Memory B cell (primary cell): Measurements from ENCODE around the gene MAML3.

Experiments
- ATAC-seq: fragments of 150-1000 bp; cut with Tn5 transposase; 2 replicates; pipeline ENCODE4 v1.10.0; 2021; ENCODE audit warnings: low read depth, mild to moderate bottlenecking, moderate library complexity
- DNase-seq, 2 donors: peaks; one replicate each; pipeline ENCODE4 v3.0.0; 2022; ENCODE audit warnings: low spot score in 2 of 2
- H3K27ac Mint-ChIP-seq: one replicate; pipeline ENCODE4 v1.8.0; 2022; ENCODE audit warnings: mild to moderate bottlenecking, moderate library complexity, mixed read lengths
- H3K27me3 Mint-ChIP-seq: one replicate; pipeline ENCODE4 v1.8.0; 2022; ENCODE audit warnings: mixed read lengths
- H3K36me3 Mint-ChIP-seq: one replicate; pipeline ENCODE4 v1.8.0; 2022; ENCODE audit warnings: mild to moderate bottlenecking, mixed read lengths
- H3K4me1 Mint-ChIP-seq: one replicate; pipeline ENCODE4 v1.8.0; 2022; ENCODE audit warnings: mixed read lengths
- H3K4me3 Mint-ChIP-seq: one replicate; pipeline ENCODE4 v1.8.0; 2022; ENCODE audit warnings: mild to moderate bottlenecking, moderate library complexity, mixed read lengths
- H3K9me3 Mint-ChIP-seq: one replicate; pipeline ENCODE4 v1.8.0; 2022; ENCODE audit warnings: mixed read lengths

Gene MAML3

DNA sequence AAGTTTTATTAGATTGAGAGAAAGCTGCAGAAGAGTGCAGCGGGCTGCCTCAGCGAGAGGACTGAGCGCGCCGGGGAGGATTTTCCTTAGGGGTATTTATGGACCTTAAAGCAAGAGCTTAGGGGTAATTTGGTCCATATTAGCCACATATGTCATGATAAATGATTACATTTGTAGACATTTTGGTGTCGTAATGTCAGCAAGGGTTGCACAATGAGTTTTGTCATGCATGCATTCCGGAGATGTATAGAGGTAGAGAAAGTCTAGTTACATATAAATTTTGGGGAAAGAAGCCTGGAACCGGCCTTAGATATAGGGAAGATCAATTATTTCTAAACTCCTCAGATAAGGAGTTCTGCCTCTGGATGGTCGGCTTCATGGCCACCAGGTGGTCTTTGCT is 478.3 kb downstream of the MAML3 start:
- Mint-ChIP-seq H3K36me3 (no peaks in the 10 kb centered on the region), H3K4me1 (peaks cover 8% of the 10 kb centered on the region), H3K9me3 (peaks cover 1% of the 10 kb centered on the region), H3K27me3 (no peaks in the 10 kb centered on the region), H3K27ac (peak overlapping the region; percentile 7), H3K4me3 (no peak overlapping the region)
- DNase-seq = no peak
- ATAC-seq = no peak

DNA sequence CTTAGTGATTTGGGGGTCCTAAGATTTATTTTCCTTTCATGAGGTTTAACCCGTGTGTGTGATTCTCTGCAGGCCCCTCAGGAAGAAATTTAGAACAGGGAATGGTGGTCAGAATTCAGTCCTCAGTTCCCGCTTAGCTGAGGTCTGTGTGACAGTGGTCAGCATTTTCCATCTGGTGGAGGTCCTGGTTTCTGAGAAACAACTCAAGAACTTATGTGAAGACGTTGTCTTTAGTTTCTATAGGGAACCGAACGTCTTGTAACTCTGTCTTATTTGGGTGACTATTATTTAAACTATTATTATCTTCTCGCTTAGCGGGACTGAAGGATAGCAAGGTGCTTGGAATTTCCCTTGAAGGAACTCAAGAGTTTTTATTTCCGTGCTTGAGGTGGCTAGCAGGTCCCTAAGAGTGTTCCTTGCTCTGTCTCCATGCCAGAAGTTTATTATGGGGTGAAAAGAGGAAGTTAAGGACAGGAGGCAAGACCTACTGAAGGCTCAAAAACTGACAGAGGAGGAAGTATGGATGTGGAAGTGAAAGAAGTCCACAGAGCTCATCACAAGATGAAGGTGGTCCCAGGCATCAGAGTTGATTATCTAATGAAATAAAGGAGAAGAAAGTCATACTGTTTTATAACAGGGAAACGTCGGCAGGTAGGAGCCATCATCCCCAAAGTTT is 479.0 kb downstream of the MAML3 start:
- H3K9me3 Mint-ChIP-seq = peaks cover 1% of the 10 kb centered on the region
- peak overlapping the region; percentile 12 for H3K4me3 Mint-ChIP-seq
- no peaks in the 10 kb centered on the region for H3K27me3 Mint-ChIP-seq
- H3K36me3 Mint-ChIP-seq = no peaks in the 10 kb centered on the region
- H3K4me1 Mint-ChIP-seq = peaks cover 8% of the 10 kb centered on the region
- ATAC-seq = peak; percentile 99
- peak overlapping the region; percentile 7 for H3K27ac Mint-ChIP-seq
- peak in 1 of 2 donors; percentile 33 for DNase-seq

DNA sequence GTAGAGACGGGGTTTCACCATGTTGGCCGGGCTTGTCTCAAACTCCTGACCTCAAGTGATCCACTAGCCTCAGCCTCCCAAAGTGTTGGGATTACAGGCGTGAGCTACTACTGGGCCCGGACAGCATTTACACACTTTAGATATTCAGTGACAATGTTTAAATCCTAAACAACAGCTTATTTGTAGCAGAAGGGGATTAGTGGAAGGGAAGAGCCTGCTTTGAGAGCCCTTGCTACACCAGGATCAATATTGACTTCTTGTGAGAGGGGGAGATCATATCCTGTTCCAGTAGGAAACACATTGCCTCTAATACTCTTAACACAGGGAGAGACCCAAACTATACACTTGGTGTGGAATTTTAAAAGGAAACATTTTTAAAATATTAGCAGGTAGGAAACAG is 481.3 kb downstream of the MAML3 start:
- peaks cover 8% of the 10 kb centered on the region for H3K4me1 Mint-ChIP-seq
- ATAC-seq = no peak
- H3K27ac Mint-ChIP-seq = no peak overlapping the region
- H3K27me3 Mint-ChIP-seq = no peaks in the 10 kb centered on the region
- no peaks in the 10 kb centered on the region for H3K9me3 Mint-ChIP-seq
- H3K36me3 Mint-ChIP-seq = no peaks in the 10 kb centered on the region
- no peak for DNase-seq
- no peak overlapping the region for H3K4me3 Mint-ChIP-seq

DNA sequence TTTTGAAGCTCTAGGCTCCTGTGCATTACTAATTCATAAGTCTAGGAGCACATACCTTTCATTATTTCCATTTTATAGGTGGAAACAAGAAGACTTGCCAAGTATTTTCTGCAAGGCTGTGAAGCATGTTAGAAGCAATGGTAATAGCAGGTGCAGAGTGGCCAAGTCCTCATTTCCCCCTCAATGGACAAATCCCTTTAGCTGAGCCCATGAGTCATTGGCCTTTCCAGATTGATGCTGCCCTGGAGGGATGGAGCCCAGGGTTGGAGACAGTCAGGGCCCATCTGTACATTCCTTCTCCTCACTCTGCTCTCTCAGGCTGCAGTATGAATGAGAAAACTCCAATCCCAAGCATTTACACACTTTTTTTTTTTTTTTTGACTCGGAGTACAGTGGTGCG is 481.8 kb downstream of the MAML3 start:
- H3K4me3 Mint-ChIP-seq = no peak overlapping the region
- H3K36me3 Mint-ChIP-seq = no peaks in the 10 kb centered on the region
- no peaks in the 10 kb centered on the region for H3K27me3 Mint-ChIP-seq
- peaks cover 8% of the 10 kb centered on the region for H3K4me1 Mint-ChIP-seq
- ATAC-seq (no peak), DNase-seq (no peak)
- H3K9me3 Mint-ChIP-seq = no peaks in the 10 kb centered on the region
- no peak overlapping the region for H3K27ac Mint-ChIP-seq

DNA sequence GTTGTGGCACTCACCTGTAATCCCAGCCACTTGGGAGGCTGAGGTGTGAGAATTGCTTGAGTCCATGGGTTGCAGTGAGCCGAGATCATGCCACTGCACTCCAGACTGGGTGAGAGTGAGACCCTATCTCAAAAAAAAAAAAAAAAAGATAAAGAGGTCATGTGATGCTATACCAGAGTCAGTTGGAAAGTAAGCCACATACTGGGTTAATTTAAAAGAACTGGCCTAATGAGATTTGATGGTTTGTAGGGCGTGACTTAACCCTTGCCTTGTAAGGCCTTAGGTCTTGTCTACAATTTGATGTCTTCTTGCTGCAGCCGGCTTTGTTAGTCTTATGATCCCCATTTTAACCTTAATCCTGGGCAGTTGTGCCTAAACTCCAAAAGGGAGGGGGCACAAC is 483.2 kb downstream of the MAML3 start:
- no peaks in the 10 kb centered on the region for H3K9me3 Mint-ChIP-seq

DNA sequence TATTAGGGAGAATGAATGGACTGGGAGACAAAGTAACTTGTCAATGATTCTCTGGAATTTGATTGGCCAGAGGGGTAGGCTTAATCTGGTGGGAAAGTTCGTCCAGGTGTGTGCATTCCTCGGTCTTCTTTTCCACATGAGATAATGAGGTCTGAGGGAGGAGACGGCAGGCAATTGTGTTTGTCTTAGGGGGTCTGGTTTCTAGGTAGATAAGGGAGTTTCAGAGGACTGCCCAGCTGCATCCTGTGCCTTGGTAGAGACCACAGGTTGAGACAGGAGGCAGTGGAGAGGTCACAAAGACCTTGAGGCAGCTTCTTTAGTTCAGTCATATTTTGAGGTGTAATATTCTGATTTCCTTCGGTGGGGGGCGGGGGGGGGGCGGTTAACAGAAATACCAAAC is 484.1 kb downstream of the MAML3 start:
- peaks cover 3% of the 10 kb centered on the region for H3K27me3 Mint-ChIP-seq
- no peak overlapping the region for H3K27ac Mint-ChIP-seq
- DNase-seq (no peak), ATAC-seq (no peak)
- H3K4me1 Mint-ChIP-seq = peaks cover 12% of the 10 kb centered on the region
- no peak overlapping the region for H3K4me3 Mint-ChIP-seq
- H3K9me3 Mint-ChIP-seq = no peaks in the 10 kb centered on the region
- H3K36me3 Mint-ChIP-seq = no peaks in the 10 kb centered on the region

More for the DNA sequence above, 483.2 kb downstream of the MAML3 start:
- Mint-ChIP-seq H3K27me3 (peaks cover 3% of the 10 kb centered on the region), H3K4me1 (peaks cover 14% of the 10 kb centered on the region), H3K4me3 (no peak overlapping the region), H3K27ac (no peak overlapping the region), H3K36me3 (no peaks in the 10 kb centered on the region)
- no peak for ATAC-seq
- no peak for DNase-seq

DNA sequence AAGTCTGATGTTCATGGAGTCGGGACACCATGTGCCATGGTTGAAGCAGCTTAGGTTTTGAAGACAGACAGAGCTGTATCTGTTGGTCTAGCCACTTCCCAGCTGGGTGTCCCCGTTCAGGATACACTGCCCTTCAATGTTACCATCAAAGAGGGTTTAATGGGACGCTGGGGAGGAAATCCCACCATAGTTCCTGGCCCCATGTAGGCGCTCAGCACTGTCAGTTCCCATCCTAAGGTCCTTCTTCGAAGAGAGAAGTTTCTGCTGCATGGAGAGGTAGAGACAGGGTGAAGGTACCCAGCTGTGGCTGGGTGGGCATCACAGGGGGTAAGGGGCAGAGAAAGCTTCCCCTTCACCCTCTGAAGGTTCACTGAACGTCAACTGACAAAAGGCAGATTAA is 484.6 kb downstream of the MAML3 start:
- no peak for DNase-seq
- no peak for ATAC-seq
- peaks cover 10% of the 10 kb centered on the region for H3K4me1 Mint-ChIP-seq
- H3K36me3 Mint-ChIP-seq = no peaks in the 10 kb centered on the region
- H3K4me3 Mint-ChIP-seq = no peak overlapping the region
- no peaks in the 10 kb centered on the region for H3K9me3 Mint-ChIP-seq
- no peak overlapping the region for H3K27ac Mint-ChIP-seq
- peaks cover 3% of the 10 kb centered on the region for H3K27me3 Mint-ChIP-seq

DNA sequence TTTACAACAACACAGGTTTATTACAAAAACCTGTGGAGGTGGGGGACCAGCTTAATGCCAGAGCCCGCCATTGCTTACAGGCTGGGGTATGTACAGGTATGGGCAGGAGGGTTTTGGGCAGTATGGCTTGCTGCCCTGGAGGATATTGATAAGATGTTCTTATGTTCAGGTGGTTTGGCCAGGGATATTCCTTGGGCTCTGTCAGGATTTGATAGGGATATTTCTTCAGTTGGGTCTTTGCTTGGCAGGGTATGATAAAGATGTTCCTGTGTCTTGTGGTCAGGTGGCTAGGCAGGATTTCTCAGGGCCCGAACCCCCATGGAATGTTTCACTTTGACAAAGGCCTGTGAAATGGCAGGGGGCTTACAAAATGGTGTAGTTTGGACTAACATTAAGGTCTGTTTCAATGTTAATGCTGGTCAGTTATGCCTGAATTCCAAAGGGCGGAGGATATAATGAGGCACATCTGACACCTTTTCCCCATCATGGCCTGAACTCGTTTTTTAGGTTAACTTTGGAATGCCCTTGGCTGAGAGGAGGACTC is 485.3 kb downstream of the MAML3 start:
- Mint-ChIP-seq H3K36me3 (no peaks in the 10 kb centered on the region), H3K27ac (no peak overlapping the region), H3K9me3 (no peaks in the 10 kb centered on the region), H3K27me3 (peaks cover 3% of the 10 kb centered on the region), H3K4me3 (no peak overlapping the region), H3K4me1 (peaks cover 10% of the 10 kb centered on the region)
- DNase-seq (no peak), ATAC-seq (no peak)

DNA sequence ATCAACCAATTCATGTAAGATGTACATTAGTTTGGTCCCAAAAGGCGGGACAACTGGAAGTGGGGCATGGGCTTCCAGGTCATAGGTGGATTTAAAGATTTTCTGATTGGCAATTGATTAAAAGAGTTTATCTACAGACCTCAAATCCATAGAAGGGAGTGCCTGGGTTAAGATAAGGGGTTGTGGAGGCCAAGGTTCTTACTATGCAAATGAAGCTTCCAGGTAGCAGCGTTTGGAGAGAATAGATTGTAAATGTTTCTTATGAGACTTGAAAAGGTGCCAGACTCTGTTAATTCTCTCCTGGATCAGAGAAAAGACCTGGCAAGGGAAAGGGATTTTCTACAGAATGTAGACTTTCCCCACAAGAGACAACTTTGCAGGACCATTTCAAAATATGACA is 485.9 kb downstream of the MAML3 start:
- ATAC-seq (no peak), DNase-seq (no peak)
- H3K27me3 Mint-ChIP-seq = peaks cover 3% of the 10 kb centered on the region
- no peak overlapping the region for H3K27ac Mint-ChIP-seq
- no peaks in the 10 kb centered on the region for H3K9me3 Mint-ChIP-seq
- H3K4me3 Mint-ChIP-seq = no peak overlapping the region
- H3K36me3 Mint-ChIP-seq = no peaks in the 10 kb centered on the region
- H3K4me1 Mint-ChIP-seq = peaks cover 10% of the 10 kb centered on the region
